GM12891 (cell line): ENCODE results near the gene CTSE.

Source experiments
- POLR2A ChIP-seq: IDR thresholded peaks from 2 replicates; pipeline ENCODE4 v1.6.1; 2011; ENCODE audit warnings: low read depth, low read length, control low read depth
- POLR2AphosphoS5 ChIP-seq: IDR thresholded peaks from 2 replicates; pipeline ENCODE4 v1.6.1; 2011; ENCODE audit warnings: low read depth, low read length, control low read depth
- POU2F2 ChIP-seq: IDR thresholded peaks from 2 replicates; pipeline ENCODE4 v1.6.1; 2011; ENCODE audit warnings: low read depth, mild to moderate bottlenecking, control low read depth, low read length, moderate library complexity
- SPI1 ChIP-seq: IDR thresholded peaks from 2 replicates; pipeline ENCODE4 v1.6.1; 2011; ENCODE audit warnings: low read depth, low read length, control low read depth
- TAF1 ChIP-seq: IDR thresholded peaks from 2 replicates; pipeline ENCODE4 v1.6.1; 2011; ENCODE audit warnings: low read depth, low read length, control low read depth

DNA sequence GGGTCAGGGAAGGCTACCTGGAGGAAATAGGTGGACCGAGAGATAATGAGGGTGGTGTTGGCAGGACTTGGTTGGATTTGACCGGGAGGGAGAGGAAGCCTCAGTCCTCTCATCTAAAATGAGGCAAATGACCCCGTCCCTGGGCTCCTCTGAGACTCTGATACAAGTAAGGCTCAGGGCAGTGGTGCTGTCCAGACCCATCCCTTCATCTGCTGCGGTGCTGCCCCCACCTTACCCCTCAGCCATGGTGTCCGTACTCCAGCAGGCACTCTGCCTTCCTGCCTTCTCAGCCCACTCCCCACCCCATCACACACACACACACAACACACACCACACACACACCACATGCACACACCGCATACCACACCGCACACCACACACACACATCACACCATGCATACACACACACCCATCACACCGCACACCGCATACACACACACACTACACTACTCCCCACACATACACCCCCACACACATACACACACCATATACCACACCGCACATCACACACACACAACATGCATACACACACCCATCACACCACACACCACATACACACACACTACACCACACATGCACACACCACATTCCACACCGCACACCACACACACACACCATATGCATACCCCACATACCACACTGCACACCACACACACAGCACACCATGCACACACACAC lies 51.1 kb downstream of the CTSE start:
- TF ChIP-seq POLR2AphosphoS5 (no peak), POLR2A (no peak), TAF1 (no peak), SPI1 (no peak), POU2F2 (no peak)
